HG03175 (cell line): ENCODE measurements around the gene RASSF10.
"Not testable (repeated sequence)": the region's sequence is repeated elsewhere in the genome, so short reads cannot be mapped to it uniquely, and the experiment has no call there.

Experiments
- ATAC-seq: cut with Tn5 transposase; IDR thresholded peaks from one replicate; pipeline ENCODE4 v1.9.1; 2021; ENCODE audit warnings: mild to moderate bottlenecking, moderate library complexity; ENCODE audit not compliant: unreplicated experiment

Gene RASSF10

DNA sequence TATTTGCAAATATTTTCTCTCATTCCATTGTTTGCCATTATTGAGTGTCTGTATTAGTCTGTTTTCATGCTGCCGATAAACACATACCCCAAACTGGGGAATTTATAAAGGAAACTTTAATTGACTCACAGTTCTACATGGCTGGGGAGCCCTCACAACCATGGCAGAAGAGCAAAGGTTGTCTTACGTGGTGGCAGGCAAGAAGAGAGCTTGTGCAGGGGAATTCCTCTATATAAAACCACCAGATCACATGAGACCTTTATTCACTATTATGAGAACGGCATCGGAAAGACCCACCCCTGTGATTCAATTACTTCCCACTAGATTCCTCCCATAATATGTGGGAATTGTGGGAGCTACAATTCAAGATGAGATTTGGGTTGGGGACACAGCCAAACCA is 10.2 kb downstream of the RASSF10 start:
- ATAC-seq: no peak

DNA sequence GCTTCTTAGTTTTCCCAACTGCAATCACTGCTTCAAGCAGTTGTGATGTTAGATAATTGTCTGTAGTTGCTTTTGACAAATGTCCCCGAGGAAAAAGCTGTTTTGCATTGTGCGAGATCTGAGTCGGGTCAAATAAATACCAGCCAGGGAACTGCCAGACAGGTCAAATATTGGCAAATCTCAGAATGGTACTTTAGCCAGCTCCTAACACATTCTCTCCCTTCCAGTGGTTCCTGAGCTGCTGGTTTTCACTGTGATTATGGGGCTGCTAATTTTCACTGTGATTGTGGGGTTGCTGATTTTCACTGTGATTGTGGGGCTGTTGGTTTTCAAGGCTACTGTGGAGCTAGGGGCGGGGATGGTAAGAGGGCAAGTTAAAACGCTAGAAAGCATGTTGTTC is 14.3 kb downstream of the RASSF10 start:
- no peak for ATAC-seq

GRCh38 chr11:13026722-13027121 is 17.6 kb downstream of the RASSF10 start:
- ATAC-seq: no peak

DNA sequence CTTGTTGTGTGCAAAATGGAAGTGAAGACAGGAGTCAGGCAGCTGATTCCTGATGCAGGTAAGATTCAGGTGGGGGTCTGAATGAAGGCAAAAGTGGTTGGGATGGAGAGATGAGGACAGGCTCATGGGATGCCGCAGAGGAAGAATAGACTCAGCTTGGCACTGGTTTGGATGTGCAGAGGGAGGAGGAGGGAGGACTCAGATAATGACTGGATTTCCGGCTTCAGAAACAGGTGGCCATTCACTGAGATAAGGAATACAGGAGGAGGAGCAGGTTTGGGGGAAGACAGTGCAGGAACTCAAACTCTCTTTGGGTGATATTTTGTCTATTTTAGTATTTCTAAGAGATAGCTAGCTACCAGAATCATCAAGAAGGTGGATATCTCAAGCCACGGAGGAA is 19.2 kb downstream of the RASSF10 start:
- ATAC-seq: no peak

GRCh38 chr11:13029872-13030271 is 20.8 kb downstream of the RASSF10 start:
- no peak for ATAC-seq

DNA sequence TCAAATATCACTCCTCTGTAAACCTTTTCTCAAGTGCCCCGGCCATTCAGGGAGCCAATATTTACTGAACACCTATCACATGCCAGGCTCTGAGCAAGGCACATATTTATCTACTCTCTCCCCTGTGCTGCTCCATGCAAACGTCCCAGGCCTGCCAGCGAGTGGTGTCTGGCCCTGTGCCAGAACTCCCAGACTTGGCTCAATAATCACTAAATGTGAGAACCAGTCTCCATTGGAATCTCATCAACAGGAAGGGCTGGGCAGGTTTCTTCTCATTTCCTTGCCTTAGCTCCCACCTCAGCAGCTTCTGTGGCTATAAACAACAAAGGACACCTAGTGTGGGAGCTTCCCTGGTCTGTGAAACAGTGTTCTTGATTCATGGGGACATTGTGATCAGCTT is 21.7 kb downstream of the RASSF10 start:
- ATAC-seq: no peak

GRCh38 chr11:13031349-13031748 is 22.2 kb downstream of the RASSF10 start:
- no peak for ATAC-seq

- no peak for ATAC-seq
Observed at GRCh38 chr11:13033760-13034533, 24.8 kb downstream of the RASSF10 start.

GRCh38 chr11:13035711-13036110 is 26.6 kb downstream of the RASSF10 start:
- no peak for ATAC-seq

DNA sequence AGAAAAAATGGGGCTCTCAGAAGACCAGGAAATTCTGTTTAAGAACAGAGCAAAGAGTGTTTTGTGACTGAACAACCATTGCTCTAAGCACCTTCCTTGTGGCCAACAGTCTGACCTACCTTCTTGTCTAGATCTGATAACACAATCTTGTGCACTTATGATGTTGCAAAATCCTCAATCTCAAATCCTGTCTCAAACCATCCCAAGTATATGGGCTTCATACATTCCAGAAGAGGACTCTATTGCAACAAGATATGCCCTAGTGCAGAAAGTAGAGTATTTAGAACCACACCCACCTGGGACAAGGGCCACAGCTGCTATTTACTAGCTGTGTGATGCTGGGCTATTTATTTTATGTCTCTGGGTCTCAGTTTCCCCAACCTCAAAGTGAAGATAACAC is 27.1 kb downstream of the RASSF10 start:
- ATAC-seq: no peak

- no peak for ATAC-seq
Observed at GRCh38 chr11:13038366-13038765, 29.2 kb downstream of the RASSF10 start.

- no peak for ATAC-seq
Observed at GRCh38 chr11:13039126-13039525, 30.0 kb downstream of the RASSF10 start.

- ATAC-seq: no peak
Observed at GRCh38 chr11:13040969-13041561, 31.9 kb downstream of the RASSF10 start.

GRCh38 chr11:13042873-13043342 is 33.8 kb downstream of the RASSF10 start:
- no peak for ATAC-seq

DNA sequence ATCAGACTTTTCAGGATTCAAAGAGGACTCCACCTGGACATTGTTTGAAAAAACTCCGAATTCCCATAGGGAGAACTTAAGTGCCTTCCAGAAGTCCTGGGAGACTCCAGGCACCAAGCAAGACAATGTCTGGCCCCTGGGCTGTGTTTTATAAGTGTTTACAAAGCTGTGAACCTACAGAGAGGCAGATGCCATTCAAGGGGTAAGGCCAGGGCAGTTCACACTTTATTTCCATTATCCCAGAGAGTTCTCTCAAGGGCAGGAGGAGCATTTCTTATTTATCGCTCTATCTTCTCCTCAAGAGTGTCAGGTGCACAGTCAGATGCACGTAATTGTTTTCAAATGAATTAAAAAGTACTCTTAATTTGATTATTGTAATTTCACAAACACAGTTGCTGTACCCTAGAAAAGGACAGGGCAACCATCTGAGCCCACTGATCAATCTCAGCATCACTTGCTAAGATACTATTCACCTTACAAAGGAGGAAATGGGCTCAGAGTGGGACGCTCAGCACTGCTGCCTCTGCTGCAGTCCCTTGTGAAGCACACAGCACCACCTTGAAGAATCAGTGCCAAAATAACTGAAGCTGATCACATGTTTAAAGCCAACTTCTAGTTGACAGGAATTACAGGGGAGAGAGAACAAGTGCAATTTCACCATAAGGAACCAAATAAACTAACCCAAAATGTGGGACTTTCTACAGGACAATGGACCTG is 35.0 kb downstream of the RASSF10 start:
- no peak for ATAC-seq

GRCh38 chr11:13045089-13045488 is 36.0 kb downstream of the RASSF10 start:
- not testable (repeated sequence) for ATAC-seq

DNA sequence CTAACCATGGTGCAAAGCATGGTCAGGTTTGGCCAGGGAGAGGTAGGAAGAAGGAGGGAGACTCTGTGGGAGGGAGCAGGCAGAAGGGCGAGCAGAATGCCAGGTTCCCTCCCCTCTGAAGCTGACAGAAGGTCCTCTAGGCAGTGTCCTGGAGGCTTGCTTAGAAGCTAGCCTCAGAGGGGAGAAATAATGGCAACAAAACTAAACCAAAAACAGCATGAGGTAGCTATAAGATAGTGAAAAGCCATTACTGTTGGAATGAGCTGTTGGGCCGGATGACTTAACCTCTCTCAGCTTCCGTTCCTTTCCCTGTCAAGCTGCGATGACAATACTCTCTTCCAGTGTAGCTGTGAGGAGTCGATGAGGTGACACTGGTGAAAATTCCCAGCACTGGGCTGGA is 36.6 kb downstream of the RASSF10 start:
- ATAC-seq: no peak

DNA sequence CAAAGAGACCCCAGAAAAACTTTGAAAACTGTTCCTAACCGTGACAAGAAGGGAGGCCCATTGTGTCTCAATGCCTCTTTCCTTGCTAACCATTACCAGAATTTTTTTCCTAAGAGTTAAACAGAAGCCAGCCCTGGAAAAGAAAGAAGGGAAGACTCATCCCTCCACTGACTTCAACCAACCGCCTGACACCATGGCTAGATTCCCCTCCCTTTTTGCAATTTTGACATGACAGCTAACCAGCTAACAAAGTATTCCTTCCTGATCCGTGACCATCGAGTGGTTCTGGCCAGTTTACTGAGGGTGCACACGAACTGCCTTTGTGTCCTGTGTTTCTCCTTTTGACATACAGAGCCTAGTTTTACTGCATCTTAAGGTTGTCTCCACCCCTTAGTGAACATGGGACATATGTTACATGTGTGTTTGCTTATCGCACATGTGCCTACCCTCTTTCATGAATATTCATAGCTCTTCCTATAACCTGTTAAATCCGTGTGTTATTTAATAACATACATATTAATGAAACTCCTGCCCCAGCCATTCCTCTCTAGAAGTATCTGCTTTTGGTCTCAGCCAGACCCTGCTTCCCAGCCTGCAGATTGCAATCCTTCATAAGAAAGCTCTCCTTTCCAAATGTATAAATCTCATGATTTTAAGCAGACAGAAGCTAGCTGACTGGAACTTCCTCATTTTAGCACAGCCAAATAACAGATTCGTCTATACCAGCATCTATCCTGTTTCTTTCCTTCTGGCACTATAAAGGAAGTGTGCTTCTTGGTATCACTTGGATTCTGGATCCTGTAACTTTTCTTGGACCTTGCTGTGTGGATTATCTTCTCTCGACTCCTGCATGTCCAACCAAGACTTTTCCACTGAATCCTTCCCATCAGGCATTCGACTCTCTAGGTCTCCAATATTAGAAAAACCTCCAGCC is 37.8 kb downstream of the RASSF10 start:
- no peak for ATAC-seq

DNA sequence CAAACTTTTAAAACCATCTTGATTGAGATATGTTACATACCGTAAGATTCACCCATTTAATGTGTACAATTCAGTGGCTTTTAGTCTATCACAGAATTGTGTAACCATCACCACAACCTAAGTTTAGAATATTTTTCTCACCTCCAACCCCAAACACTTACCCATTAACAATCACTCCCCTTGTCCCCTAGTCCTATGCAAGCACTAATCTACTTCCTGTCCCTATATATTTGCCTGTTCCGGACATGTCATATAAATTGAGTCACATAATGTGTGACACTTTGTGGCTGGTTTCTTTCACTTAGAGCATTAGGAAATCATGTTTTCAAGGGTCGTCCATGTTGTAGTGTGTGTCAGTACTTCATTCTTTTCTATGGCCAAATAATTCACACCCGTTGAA is 38.8 kb downstream of the RASSF10 start:
- ATAC-seq: no peak

GRCh38 chr11:13051257-13051656 is 42.1 kb downstream of the RASSF10 start:
- no peak for ATAC-seq

GRCh38 chr11:13052130-13052571 is 43.0 kb downstream of the RASSF10 start:
- no peak for ATAC-seq
